NT2/D1 (cell line): ENCODE measurements around the gene SCD5.

ENCODE experiments used
- DNase-seq: peaks from one replicate; pipeline ENCODE4 v3.0.0-alpha.2; 2011; ENCODE audit warnings: low read depth, low spot score
- H3K27me3 ChIP-seq: 2 replicates; pipeline ENCODE4 v1.6.0; 2011; ENCODE audit warnings: mild to moderate bottlenecking; ENCODE audit not compliant: insufficient read length, insufficient read depth
- H3K36me3 ChIP-seq: 2 replicates; pipeline ENCODE4 v1.6.1; 2011; ENCODE audit warnings: mild to moderate bottlenecking, low read length, mixed read lengths; ENCODE audit not compliant: insufficient read depth, insufficient read length
- H3K4me1 ChIP-seq: 2 replicates; pipeline ENCODE4 v1.5.1; 2011; ENCODE audit not compliant: insufficient read depth, insufficient read length
- H3K4me3 ChIP-seq: 2 replicates; pipeline ENCODE4 v1.5.1; 2011; ENCODE audit warnings: low read depth; ENCODE audit not compliant: insufficient read length
- H3K9ac ChIP-seq: 2 replicates; pipeline ENCODE4 v1.6.0; 2011; ENCODE audit warnings: low read depth; ENCODE audit not compliant: insufficient read length
- H3K9me3 ChIP-seq: 2 replicates; pipeline ENCODE4 v1.5.1; 2011; ENCODE audit warnings: mild to moderate bottlenecking, low read length; ENCODE audit not compliant: insufficient read depth
- SUZ12 ChIP-seq: IDR thresholded peaks from 2 replicates; pipeline ENCODE4 v1.6.1; 2011; ENCODE audit not compliant: insufficient read length, insufficient read depth; ENCODE audit errors: extremely low read depth
- YY1 ChIP-seq: IDR thresholded peaks from 2 replicates; pipeline ENCODE4 v1.6.1; 2011; ENCODE audit not compliant: insufficient read length, insufficient read depth
- ZNF274 ChIP-seq: IDR thresholded peaks from 2 replicates; pipeline ENCODE4 v1.6.1; 2011; ENCODE audit warnings: mild to moderate bottlenecking, low read depth, low read length

SCD5 gene

DNA sequence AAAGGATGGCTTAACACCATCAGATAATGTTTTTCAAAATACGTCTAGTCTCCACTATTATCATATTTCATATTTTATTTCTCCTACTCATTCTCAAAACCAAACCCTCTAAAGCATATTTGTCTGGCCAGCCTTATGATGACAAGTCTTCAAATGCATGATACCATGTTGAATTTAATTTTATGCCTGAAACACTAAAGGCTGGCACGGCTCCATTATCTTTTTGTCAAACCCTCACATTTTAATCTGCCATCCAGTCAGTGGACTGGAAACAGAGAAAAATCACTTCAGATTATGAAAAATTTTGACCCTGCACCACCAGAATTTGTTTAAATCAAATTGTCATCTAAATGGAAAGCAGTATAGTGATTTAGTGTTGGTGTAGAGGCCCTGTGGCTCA, 42.9 kb downstream of the SCD5 start:
- no peaks in the 10 kb centered on the region for H3K27me3 ChIP-seq
- no peaks in the 10 kb centered on the region for H3K9me3 ChIP-seq
- TF ChIP-seq ZNF274 (no peak), YY1 (no peak), SUZ12 (no peak)
- peaks cover 4% of the 10 kb centered on the region for H3K4me1 ChIP-seq
- H3K4me3 ChIP-seq = no peak overlapping the region
- no peaks in the 10 kb centered on the region for H3K36me3 ChIP-seq
- H3K9ac ChIP-seq = no peak overlapping the region
- no peak for DNase-seq

- DNase-seq = no peak
- peaks cover 4% of the 10 kb centered on the region for H3K4me1 ChIP-seq
- H3K4me3 ChIP-seq = no peak overlapping the region
- H3K36me3 ChIP-seq = no peaks in the 10 kb centered on the region
- no peak overlapping the region for H3K9ac ChIP-seq
- TF ChIP-seq SUZ12 = no peak
- no peaks in the 10 kb centered on the region for H3K27me3 ChIP-seq
- no peaks in the 10 kb centered on the region for H3K9me3 ChIP-seq
Observed at GRCh38 chr4:82754513-82755165, 44.0 kb downstream of the SCD5 start.

DNA sequence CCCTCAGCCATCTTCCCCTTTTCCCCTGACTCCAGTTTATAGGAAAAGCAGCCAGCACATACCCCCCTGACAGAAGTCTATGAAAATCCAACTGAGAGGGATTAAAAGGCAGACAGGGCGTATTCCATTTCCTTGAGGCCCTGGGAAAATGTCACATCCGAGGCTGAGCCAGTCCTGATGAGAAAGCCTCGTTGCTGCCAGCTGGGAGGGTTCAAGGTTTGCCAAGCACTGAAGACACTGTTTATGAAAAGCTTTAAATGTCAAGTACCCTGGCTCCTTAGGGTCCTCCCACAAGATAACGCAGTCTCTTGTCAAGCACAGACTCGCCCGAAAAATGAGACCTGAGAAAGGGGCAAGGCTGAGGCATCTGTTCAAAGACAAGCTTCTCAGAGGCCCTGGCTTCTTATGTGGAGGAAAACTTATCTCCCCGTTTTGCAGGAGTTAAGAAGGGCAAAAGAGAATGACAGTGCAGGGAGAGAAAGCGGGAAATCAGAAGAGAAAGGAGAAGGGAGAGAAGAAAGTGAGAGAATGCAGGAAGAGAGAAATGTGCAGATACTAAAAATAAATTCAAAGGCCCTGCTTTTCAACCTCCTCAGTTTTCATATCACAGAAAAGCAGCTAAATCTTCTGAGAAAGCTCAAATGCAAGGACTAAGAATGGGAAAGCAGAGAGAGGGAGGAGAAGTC, 44.7 kb downstream of the SCD5 start:
- no peak overlapping the region for H3K9ac ChIP-seq
- H3K4me3 ChIP-seq = no peak overlapping the region
- TF ChIP-seq ZNF274 (no peak), SUZ12 (no peak)
- H3K27me3 ChIP-seq = no peaks in the 10 kb centered on the region
- H3K4me1 ChIP-seq = peaks cover 4% of the 10 kb centered on the region
- H3K36me3 ChIP-seq = no peaks in the 10 kb centered on the region
- DNase-seq = no peak
- no peaks in the 10 kb centered on the region for H3K9me3 ChIP-seq

GRCh38 chr4:82753238-82753637, 45.4 kb downstream of the SCD5 start:
- no peak overlapping the region for H3K4me3 ChIP-seq
- H3K4me1 ChIP-seq = peaks cover 4% of the 10 kb centered on the region
- H3K36me3 ChIP-seq = no peaks in the 10 kb centered on the region
- TF ChIP-seq YY1 (no peak), SUZ12 (no peak), ZNF274 (no peak)
- H3K9ac ChIP-seq = no peak overlapping the region
- no peaks in the 10 kb centered on the region for H3K27me3 ChIP-seq
- H3K9me3 ChIP-seq = no peaks in the 10 kb centered on the region
- DNase-seq = no peak

GRCh38 chr4:82748810-82749470, 49.7 kb downstream of the SCD5 start:
- Histone ChIP-seq H3K9ac (no peak overlapping the region), H3K9me3 (no peaks in the 10 kb centered on the region), H3K4me3 (no peak overlapping the region), H3K27me3 (no peaks in the 10 kb centered on the region), H3K4me1 (peaks cover 6% of the 10 kb centered on the region), H3K36me3 (no peaks in the 10 kb centered on the region)
- TF ChIP-seq YY1 (no peak), ZNF274 (no peak), SUZ12 (no peak)
- no peak for DNase-seq

DNA sequence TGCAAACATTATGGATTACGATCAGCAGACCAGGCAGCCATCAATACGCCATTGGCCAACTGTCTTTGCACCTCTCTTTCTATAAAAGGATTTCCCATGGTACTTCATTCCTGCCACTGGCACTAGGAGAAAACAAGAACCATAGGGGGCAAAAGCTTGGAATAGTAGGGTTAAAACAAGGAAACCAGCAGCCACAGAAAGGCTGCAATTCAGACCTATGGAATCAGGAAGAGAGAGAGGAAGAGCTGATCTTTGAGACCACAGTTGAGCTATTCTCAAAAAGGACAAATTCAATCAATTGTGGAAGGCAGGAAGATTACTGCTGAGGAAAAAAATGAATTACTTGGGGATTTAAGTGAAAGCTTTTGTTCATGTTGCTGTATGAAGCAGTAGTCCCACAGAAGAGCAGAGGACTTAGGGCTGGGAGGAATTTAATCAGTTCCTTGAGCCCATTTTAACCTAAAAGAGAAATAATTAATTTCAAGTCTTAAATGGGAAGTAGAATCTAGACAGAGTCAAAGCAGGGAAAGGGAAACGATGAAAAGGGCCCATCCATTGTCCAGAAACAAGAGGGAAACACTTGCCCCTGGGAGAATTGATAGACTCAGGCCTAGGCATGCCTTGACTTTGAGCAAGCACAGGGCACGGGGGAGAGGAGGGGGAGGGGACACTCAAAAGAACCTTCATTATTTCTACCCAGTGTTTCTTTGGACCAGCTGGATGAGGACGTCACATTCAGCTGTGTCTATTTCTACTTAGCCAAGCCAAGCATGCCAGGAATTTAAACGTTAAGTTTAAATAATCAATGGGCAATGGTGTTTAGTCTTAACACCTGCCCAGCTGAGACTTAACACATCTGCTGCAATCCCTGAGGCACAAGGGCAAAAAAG, 50.7 kb downstream of the SCD5 start:
- no peak for DNase-seq
- Histone ChIP-seq H3K9me3 (no peaks in the 10 kb centered on the region), H3K27me3 (no peaks in the 10 kb centered on the region), H3K4me1 (peaks cover 2% of the 10 kb centered on the region), H3K36me3 (no peaks in the 10 kb centered on the region), H3K4me3 (no peak overlapping the region), H3K9ac (no peak overlapping the region)
- TF ChIP-seq YY1 = no peak
- TF ChIP-seq ZNF274 = no peak
- no peak for TF ChIP-seq SUZ12
